ENCODE measurements around the gene CALML5. TPM values are rescaled to one million over a fixed set of nuclear protein-coding genes. Genes with fewer than 3 reads are reported as not detected.

Gene CALML5
- total RNA-seq, 1 donor from 2014 or later, result not detected

DNA sequence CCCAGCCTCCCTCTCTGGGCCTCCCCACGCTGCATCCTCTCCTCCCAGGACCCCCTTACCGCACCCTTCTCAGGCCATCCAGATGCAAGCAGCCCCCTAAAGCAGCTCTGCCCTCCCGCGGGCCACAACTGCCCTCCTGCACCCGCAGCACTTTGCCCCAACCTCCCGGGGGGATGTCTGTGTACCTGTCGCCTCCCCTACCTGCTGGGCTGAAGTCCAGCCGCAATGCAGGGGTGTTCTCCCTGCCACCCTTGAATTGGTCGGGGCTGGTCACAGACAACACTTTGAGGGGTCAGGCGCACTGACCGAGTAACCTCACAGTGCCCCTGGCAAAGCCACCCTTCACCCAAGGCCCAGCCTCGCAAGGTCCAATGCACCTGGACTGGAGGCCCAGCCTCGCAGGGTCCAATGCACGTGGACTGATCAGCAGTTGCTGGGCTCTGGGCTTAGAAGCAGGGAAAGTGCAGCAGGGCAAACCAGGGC, 8.3 kb upstream of the CALML5 start:
- no peak overlapping the region for H3K4me3 Mint-ChIP-seq (ENCODE audit: unreplicated experiment)

DNA sequence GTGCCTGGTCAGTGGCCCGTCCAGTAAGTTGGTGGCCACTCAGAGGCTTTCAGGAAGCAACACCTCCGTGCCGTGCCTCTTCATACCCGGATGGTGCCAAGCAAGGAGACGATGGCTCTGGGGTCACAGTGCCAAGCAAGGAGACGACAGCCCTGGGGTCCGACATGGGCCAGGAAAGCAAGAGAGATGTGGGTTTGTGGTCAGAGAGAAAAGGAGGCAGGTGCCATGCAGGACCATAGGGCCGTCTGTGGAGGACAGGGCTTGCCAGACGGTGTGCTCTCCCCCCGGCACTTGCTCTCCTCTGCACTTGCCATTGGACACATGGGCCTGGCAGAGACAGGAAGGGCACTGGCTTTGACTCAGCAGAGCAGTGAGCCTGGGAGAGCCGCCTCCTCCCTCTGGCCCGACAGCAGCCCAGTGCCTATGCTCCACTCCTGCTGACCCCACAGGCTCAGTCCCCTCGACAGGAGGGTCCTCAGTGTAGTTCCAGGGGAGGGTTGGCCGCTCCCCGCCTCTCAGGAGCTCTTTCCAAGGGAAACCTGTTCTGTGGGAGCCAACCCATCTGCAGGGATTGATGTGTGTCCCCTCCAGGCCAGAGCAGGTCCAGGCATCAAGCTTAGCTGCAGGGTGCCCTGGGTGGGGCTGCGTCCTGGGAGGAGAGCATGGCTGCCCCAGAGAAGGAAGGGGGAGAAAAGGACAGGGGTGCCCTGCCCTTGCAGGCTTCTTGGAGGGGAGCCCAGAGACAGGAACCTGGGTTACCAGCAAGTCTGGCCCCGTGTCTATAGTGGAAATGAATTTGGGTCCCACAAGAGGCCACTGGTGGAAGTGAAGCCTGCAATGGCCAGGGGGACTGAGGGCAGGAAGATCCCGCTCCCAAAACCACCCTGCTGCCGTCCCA, 7.6 kb upstream of the CALML5 start:
- H3K9me3 Mint-ChIP-seq (ENCODE audit: low read depth), result no peaks in the 10 kb centered on the region
- no peak for DNase-seq (ENCODE audit: low spot score)
- H3K36me3 Mint-ChIP-seq (ENCODE audit: low read depth), result no peaks in the 10 kb centered on the region
- no peaks in the 10 kb centered on the region for H3K4me1 Mint-ChIP-seq (ENCODE audit: low read depth)
- H3K4me3 Mint-ChIP-seq (ENCODE audit: unreplicated experiment), result no peak overlapping the region
- H3K27ac Mint-ChIP-seq (ENCODE audit: unreplicated experiment), result no peak overlapping the region
- peaks cover 12% of the 10 kb centered on the region for H3K27me3 Mint-ChIP-seq (ENCODE audit: low read depth)
- TF ChIP-seq, protein P1, sequence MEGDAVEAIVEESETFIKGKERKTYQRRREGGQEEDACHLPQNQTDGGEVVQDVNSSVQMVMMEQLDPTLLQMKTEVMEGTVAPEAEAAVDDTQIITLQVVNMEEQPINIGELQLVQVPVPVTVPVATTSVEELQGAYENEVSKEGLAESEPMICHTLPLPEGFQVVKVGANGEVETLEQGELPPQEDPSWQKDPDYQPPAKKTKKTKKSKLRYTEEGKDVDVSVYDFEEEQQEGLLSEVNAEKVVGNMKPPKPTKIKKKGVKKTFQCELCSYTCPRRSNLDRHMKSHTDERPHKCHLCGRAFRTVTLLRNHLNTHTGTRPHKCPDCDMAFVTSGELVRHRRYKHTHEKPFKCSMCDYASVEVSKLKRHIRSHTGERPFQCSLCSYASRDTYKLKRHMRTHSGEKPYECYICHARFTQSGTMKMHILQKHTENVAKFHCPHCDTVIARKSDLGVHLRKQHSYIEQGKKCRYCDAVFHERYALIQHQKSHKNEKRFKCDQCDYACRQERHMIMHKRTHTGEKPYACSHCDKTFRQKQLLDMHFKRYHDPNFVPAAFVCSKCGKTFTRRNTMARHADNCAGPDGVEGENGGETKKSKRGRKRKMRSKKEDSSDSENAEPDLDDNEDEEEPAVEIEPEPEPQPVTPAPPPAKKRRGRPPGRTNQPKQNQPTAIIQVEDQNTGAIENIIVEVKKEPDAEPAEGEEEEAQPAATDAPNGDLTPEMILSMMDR (IDR thresholded peaks at IDR 0.05), result no peak

More for the DNA sequence above, 8.3 kb upstream of the CALML5 start:
- peaks cover 15% of the 10 kb centered on the region for H3K27me3 Mint-ChIP-seq (ENCODE audit: low read depth)
- no peak for DNase-seq (ENCODE audit: low spot score)
- TF ChIP-seq, protein P1 (IDR thresholded peaks at IDR 0.05), result no peak
- no peaks in the 10 kb centered on the region for H3K36me3 Mint-ChIP-seq (ENCODE audit: low read depth)
- no peaks in the 10 kb centered on the region for H3K9me3 Mint-ChIP-seq (ENCODE audit: low read depth)
- no peaks in the 10 kb centered on the region for H3K4me1 Mint-ChIP-seq (ENCODE audit: low read depth)
- H3K27ac Mint-ChIP-seq (ENCODE audit: unreplicated experiment), result no peak overlapping the region

DNA sequence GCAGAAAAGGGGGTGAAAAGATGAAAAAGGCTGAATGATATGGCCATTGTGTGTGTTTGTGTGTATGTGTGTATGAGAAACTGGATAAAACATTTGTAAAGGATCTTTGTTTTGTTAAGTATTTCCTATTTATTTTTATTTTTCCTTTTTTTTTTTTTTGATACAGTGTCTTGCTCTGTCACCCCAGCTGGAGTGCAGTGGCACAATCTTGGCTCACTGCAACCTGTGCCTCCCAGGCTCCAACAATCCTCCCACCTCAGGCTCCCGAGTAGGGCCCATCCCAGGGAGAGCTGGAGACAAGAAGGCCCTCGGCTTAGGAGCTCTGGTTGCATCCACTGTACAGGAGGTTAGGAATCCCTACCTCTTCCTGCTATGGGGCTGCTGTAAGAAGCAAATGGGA, 6.9 kb upstream of the CALML5 start:
- TF ChIP-seq, protein P1 (IDR thresholded peaks at IDR 0.05), result no peak
- peaks cover 15% of the 10 kb centered on the region for H3K27me3 Mint-ChIP-seq (ENCODE audit: low read depth)
- no peaks in the 10 kb centered on the region for H3K4me1 Mint-ChIP-seq (ENCODE audit: low read depth)

DNA sequence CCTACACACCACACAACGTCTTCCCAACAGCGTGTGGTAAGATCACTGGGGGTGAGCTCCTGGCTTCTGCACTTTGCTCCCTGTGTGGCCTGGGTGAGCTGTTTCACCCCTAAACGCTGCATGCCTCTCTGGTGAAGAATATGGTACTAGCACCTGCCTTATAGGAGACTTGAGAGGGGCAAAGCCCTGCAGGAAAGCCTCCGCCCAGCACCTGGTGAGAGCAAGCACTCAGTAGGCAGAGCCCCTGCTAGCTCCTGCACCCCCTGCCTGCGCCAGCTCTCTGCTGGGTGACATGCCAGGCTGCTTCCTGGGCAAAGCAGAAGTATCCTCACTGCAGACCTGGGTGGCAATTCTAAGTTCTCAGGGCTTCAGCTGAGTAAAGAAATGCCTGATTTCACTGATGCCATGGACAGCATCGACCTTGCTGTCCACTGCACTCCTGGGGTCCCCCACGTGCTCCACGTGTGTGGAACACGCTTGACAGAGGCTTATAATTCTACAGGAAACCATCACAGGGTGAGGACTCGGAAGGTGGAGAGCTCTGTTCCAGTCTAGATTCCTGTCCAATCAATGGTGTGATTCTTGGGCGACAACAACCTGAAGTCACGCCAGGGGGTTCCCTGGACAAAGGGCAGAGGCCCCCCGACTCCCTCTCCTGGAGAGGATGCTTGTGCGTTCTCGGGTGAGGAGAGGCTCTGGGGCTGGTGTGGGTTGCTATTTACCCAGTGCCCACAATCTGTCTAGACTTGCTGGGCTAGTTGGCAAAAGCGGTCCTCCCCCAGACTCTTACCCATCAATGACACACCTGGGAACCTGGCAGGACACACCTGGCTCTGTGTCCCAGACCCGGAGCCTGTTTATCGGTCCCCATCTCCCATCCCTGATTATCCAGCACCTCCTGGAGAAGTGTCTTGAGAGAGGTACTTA, 5.0 kb upstream of the CALML5 start:
- peak; percentile 54 for DNase-seq (ENCODE audit: low spot score)
- Mint-ChIP-seq H3K4me1 (ENCODE audit: low read depth) (no peaks in the 10 kb centered on the region), H3K27me3 (ENCODE audit: low read depth) (peaks cover 27% of the 10 kb centered on the region), H3K4me3 (ENCODE audit: unreplicated experiment) (no peak overlapping the region), H3K9me3 (ENCODE audit: low read depth) (no peaks in the 10 kb centered on the region), H3K36me3 (ENCODE audit: low read depth) (no peaks in the 10 kb centered on the region), H3K27ac (ENCODE audit: unreplicated experiment) (no peak overlapping the region)
- TF ChIP-seq, protein P1 (IDR thresholded peaks at IDR 0.05), result no peak

More for the DNA sequence above, 6.9 kb upstream of the CALML5 start:
- Mint-ChIP-seq H3K4me3 (ENCODE audit: unreplicated experiment) (no peak overlapping the region), H3K36me3 (ENCODE audit: low read depth) (no peaks in the 10 kb centered on the region), H3K27ac (ENCODE audit: unreplicated experiment) (no peak overlapping the region), H3K9me3 (ENCODE audit: low read depth) (no peaks in the 10 kb centered on the region)
- DNase-seq (ENCODE audit: low spot score), result peak; percentile 38

DNA sequence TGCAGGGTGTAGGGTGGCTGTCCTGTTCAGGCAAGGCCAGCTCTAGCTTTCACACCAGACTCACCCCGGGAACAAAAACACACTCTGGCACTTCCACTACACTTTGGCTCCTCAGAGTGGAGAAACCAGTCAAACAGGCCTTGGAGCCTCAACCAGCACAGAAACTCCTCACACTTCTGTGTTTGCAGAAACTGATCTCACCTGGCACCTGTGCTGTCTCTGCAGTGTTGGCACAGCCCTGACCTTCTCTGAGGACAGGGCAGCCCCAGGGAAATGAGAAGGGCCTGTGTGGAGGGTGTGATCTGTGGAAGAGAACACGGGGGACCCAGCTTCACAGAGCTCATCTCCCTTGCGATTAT, 4.1 kb upstream of the CALML5 start:
- no peak overlapping the region for H3K27ac Mint-ChIP-seq (ENCODE audit: unreplicated experiment)
- DNase-seq (ENCODE audit: low spot score), result no peak
- no peaks in the 10 kb centered on the region for H3K36me3 Mint-ChIP-seq (ENCODE audit: low read depth)
- TF ChIP-seq, protein P1 (IDR thresholded peaks at IDR 0.05), result no peak
- no peaks in the 10 kb centered on the region for H3K4me1 Mint-ChIP-seq (ENCODE audit: low read depth)
- no peaks in the 10 kb centered on the region for H3K9me3 Mint-ChIP-seq (ENCODE audit: low read depth)
- no peak overlapping the region for H3K4me3 Mint-ChIP-seq (ENCODE audit: unreplicated experiment)
- H3K27me3 Mint-ChIP-seq (ENCODE audit: low read depth), result peaks cover 27% of the 10 kb centered on the region
